ENCODE measurements around the gene HEY2.

Gene HEY2

GRCh38 chr6:125779924-125780539, 30.6 kb downstream of the HEY2 start (continued):
- TF ChIP-seq ZNF223 (tag by site-specific recombination; IDR thresholded peaks at IDR 0.05) (no peak), ZNF510 (tag by site-specific recombination; IDR thresholded peaks at IDR 0.05; ENCODE audit: insufficient replicate concordance) (no peak), ZNF658 (tag by site-specific recombination; IDR thresholded peaks at IDR 0.05) (no peak), ZBTB17 (tag by site-specific recombination; IDR thresholded peaks at IDR 0.05) (peak; percentile 45; the same call in 1 of the 2 replicates), ZNF629 (tag by site-specific recombination; IDR thresholded peaks at IDR 0.05) (peak; percentile 71), ZNF501 (tag by site-specific recombination; IDR thresholded peaks at IDR 0.05) (0 out of 2 replicates have a peak, but pooled peaks have one; percentile 44), KLF9 (tag by site-specific recombination; IDR thresholded peaks at IDR 0.05; ENCODE audit: low read depth) (peak; percentile 96), ZNF19 (tag by site-specific recombination; IDR thresholded peaks at IDR 0.05; ENCODE audit: low read depth) (no peak), ZNF639 (tag by site-specific recombination; IDR thresholded peaks at IDR 0.05) (peak; percentile 90), ZNF777 (tag by site-specific recombination; IDR thresholded peaks at IDR 0.05; ENCODE audit: borderline replicate concordance) (peak; percentile 28; the same call in 1 of the 2 replicates), ZNF184 (tag by site-specific recombination; IDR thresholded peaks at IDR 0.05) (peak; percentile 85), KLF8 (tag by site-specific recombination; IDR thresholded peaks at IDR 0.05) (peak; percentile 85), REPIN1 (tag by site-specific recombination; IDR thresholded peaks at IDR 0.05; ENCODE audit: low read depth) (peak; percentile 38; the same call in 1 of the 2 replicates), ZNF138 (tag by site-specific recombination; IDR thresholded peaks at IDR 0.05; ENCODE audit: borderline replicate concordance) (no peak), ZNF2 (tag by site-specific recombination; IDR thresholded peaks at IDR 0.05) (peak; percentile 90), ZSCAN30 (tag by site-specific recombination; IDR thresholded peaks at IDR 0.05) (peak; percentile 86; the same call in 1 of the 2 replicates), ZFP37 (tag by site-specific recombination; IDR thresholded peaks at IDR 0.05) (no peak), PRDM1 (tag by site-specific recombination; IDR thresholded peaks at IDR 0.05) (peak; percentile 85), ZNF660 (tag by site-specific recombination; IDR thresholded peaks at IDR 0.05) (peak; percentile 96), ZNF843 (tag by site-specific recombination; IDR thresholded peaks at IDR 0.05) (0 out of 2 replicates have a peak, but pooled peaks have one; percentile 33), ZBTB21 (tag by site-specific recombination; IDR thresholded peaks at IDR 0.05) (peak; percentile 57), ZXDB (tag by site-specific recombination; IDR thresholded peaks at IDR 0.05) (peak; percentile 70), ZNF837 (tag by site-specific recombination; IDR thresholded peaks at IDR 0.05) (peak; percentile 40; the same call in 1 of the 2 replicates), ZEB2 (tag by site-specific recombination; IDR thresholded peaks at IDR 0.05) (0 out of 2 replicates have a peak, but pooled peaks have one; percentile 37), KLF16 (tag by site-specific recombination; IDR thresholded peaks at IDR 0.05) (peak; percentile 93), FEZF1 (tag by site-specific recombination; IDR thresholded peaks at IDR 0.05) (no peak), ZNF558 (tag by site-specific recombination; IDR thresholded peaks at IDR 0.05) (peak; percentile 58), ZNF362 (tag by site-specific recombination; IDR thresholded peaks at IDR 0.05) (peak; percentile 98)
- TF ChIP-seq, protein P1, sequence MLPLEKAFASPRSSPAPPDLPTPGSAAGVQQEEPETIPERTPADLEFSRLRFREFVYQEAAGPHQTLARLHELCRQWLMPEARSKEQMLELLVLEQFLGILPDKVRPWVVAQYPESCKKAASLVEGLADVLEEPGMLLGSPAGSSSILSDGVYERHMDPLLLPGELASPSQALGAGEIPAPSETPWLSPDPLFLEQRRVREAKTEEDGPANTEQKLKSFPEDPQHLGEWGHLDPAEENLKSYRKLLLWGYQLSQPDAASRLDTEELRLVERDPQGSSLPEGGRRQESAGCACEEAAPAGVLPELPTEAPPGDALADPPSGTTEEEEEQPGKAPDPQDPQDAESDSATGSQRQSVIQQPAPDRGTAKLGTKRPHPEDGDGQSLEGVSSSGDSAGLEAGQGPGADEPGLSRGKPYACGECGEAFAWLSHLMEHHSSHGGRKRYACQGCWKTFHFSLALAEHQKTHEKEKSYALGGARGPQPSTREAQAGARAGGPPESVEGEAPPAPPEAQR (tag by site-specific recombination; IDR thresholded peaks at IDR 0.05) = 0 out of 2 replicates have a peak, but pooled peaks have one; percentile 68
- TF ChIP-seq, protein P2, sequence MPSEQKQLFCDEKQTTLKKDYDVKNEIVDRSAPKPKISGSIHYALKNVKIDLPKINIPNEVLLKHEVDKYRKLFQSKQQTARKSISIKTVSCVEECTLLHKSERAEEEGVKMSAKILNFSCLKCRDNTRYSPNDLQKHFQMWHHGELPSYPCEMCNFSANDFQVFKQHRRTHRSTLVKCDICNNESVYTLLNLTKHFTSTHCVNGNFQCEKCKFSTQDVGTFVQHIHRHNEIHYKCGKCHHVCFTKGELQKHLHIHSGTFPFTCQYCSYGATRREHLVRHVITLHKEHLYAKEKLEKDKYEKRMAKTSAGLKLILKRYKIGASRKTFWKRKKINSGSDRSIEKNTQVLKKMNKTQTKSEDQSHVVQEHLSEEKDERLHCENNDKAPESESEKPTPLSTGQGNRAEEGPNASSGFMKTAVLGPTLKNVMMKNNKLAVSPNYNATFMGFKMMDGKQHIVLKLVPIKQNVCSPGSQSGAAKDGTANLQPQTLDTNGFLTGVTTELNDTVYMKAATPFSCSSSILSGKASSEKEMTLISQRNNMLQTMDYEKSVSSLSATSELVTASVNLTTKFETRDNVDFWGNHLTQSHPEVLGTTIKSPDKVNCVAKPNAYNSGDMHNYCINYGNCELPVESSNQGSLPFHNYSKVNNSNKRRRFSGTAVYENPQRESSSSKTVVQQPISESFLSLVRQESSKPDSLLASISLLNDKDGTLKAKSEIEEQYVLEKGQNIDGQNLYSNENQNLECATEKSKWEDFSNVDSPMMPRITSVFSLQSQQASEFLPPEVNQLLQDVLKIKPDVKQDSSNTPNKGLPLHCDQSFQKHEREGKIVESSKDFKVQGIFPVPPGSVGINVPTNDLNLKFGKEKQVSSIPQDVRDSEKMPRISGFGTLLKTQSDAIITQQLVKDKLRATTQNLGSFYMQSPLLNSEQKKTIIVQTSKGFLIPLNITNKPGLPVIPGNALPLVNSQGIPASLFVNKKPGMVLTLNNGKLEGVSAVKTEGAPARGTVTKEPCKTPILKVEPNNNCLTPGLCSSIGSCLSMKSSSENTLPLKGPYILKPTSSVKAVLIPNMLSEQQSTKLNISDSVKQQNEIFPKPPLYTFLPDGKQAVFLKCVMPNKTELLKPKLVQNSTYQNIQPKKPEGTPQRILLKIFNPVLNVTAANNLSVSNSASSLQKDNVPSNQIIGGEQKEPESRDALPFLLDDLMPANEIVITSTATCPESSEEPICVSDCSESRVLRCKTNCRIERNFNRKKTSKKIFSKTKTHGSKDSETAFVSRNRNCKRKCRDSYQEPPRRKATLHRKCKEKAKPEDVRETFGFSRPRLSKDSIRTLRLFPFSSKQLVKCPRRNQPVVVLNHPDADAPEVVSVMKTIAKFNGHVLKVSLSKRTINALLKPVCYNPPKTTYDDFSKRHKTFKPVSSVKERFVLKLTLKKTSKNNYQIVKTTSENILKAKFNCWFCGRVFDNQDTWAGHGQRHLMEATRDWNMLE (tag by site-specific recombination; conservative IDR thresholded peaks at IDR 0.05; ENCODE audit: low read depth) = peak; percentile 28; the same call in 1 of the 2 replicates
- TF ChIP-seq, protein P3, sequence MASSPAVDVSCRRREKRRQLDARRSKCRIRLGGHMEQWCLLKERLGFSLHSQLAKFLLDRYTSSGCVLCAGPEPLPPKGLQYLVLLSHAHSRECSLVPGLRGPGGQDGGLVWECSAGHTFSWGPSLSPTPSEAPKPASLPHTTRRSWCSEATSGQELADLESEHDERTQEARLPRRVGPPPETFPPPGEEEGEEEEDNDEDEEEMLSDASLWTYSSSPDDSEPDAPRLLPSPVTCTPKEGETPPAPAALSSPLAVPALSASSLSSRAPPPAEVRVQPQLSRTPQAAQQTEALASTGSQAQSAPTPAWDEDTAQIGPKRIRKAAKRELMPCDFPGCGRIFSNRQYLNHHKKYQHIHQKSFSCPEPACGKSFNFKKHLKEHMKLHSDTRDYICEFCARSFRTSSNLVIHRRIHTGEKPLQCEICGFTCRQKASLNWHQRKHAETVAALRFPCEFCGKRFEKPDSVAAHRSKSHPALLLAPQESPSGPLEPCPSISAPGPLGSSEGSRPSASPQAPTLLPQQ (tag by site-specific recombination; IDR thresholded peaks at IDR 0.05) = peak; percentile 74; the same call in 1 of the 2 replicates

Measured in HEK293 (cell line).